ENCODE measurements around the gene PVALEF. TPM values are rescaled to one million over a fixed set of nuclear protein-coding genes. Genes with fewer than 3 reads are reported as not detected.

Gene PVALEF
- total and polyA plus RNA-seq, 2 of the 8 experiments (the other 6 are each of a cell fraction or from before 2014, with no cell fraction given), result 0.03 TPM; not detected in 1

- TF ChIP-seq RFX5 (IDR thresholded peaks at IDR 0.05; ENCODE audit: borderline replicate concordance, low read depth, low read length) (no peak), TAF7 (optimal IDR thresholded peaks at IDR 0.05; ENCODE audit: borderline replicate concordance, low read depth, low read length) (no peak), CHD1 (IDR thresholded peaks at IDR 0.05; ENCODE audit: low read depth, low read length) (no peak), CHD7 (IDR thresholded peaks at IDR 0.05; ENCODE audit: insufficient replicate concordance, low read length) (no peak), FOSL1 (IDR thresholded peaks at IDR 0.05; ENCODE audit: insufficient read depth, low read depth, low read length) (no peak)
Measured at GRCh38 chr17:81207610-81208581, 42.6 kb downstream of the PVALEF start (continued).
